ENCODE data around the gene EPS15.
"Not testable (repeated sequence)": the region's sequence is repeated elsewhere in the genome, so short reads cannot be mapped to it uniquely, and the experiment has no call there.

Gene EPS15

DNA sequence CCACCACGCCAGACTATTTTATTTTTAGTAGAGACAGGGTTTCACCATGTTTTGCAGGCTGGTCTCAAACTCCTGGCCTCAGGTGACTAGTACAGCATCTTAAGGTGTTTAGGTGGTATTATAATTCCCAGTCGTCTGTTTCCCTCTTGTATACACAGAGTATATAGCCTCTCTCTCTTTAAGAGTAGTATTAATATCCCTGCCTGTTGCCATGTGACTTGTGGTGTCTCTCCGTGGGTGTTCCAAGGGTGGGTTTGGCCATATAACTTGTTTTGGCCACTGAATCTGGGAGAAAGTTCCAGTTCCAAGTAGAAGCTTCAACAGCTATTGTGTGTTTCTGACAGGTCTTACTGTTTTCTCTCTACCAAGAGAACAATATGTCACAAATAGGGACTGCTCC, 29.6 kb downstream of the EPS15 start:
- Histone ChIP-seq H3K4me1 (ENCODE audit: control insufficient read depth in 1 of 2, insufficient read depth in 2 of 2, low read length in 2 of 2) (peaks cover 12 to 37% of the 10 kb centered on the region in 2 donors), H3K27me3 (ENCODE audit: low read depth, low read length) (no peaks in the 10 kb centered on the region), H3K27ac (ENCODE audit: low read length) (no peak overlapping the region)

DNA sequence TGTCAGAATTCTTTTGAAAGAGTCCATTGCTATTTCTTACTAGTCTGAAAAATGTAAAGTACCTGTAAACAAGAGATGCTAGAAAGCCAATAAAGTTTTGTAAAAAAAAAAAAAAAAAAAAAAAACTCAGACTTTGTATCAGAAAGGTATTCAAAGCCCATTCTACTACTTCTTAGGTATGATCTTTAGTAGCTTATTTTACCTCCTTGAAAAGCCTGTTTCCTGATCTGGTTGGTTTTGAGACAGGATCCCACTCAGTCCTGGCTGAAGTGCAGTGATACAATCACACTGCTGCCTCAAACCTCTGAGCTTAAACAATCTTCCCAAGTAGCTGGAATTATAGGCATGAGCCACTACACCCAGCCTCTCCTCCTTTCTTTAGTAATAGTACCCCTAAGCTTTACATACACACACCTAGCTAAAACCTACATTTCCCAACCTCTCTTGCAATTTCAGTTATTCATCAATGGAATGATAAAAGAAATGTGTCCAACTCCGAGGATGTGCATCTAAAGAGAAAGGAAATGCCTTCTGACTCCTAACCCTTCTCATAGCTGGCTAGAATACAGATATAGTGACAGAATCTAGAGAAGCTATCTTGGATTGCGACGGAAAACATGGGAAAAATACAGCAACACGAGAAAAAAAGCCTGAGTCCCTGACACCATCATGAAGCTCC, 30.6 kb downstream of the EPS15 start:
- H3K9me3 ChIP-seq (ENCODE audit: control insufficient read depth in 1 of 2, low read length in 2 of 2) = no peaks in the 10 kb centered on the region
- H3K27me3 ChIP-seq (ENCODE audit: low read depth, low read length) = no peaks in the 10 kb centered on the region
- H3K36me3 ChIP-seq (ENCODE audit: control insufficient read depth in 1 of 2, insufficient read depth in 2 of 2, low read length in 2 of 2) = no peaks in the 10 kb centered on the region
- no peak overlapping the region for H3K4me3 ChIP-seq (ENCODE audit: low read depth in 1 of 2, low read length in 2 of 2)
- H3K4me1 ChIP-seq (ENCODE audit: control insufficient read depth in 1 of 2, insufficient read depth in 2 of 2, low read length in 2 of 2) = peaks cover 6 to 31% of the 10 kb centered on the region in 2 donors
- peak overlapping the region; percentile 2 for H3K27ac ChIP-seq (ENCODE audit: low read length)

More for the DNA sequence above, 29.6 kb downstream of the EPS15 start:
- H3K36me3 ChIP-seq (ENCODE audit: control insufficient read depth in 1 of 2, insufficient read depth in 2 of 2, low read length in 2 of 2) = no peaks in the 10 kb centered on the region
- H3K9me3 ChIP-seq (ENCODE audit: control insufficient read depth in 1 of 2, low read length in 2 of 2) = no peaks in the 10 kb centered on the region
- H3K4me3 ChIP-seq (ENCODE audit: low read depth in 1 of 2, low read length in 2 of 2) = no peak overlapping the region

DNA sequence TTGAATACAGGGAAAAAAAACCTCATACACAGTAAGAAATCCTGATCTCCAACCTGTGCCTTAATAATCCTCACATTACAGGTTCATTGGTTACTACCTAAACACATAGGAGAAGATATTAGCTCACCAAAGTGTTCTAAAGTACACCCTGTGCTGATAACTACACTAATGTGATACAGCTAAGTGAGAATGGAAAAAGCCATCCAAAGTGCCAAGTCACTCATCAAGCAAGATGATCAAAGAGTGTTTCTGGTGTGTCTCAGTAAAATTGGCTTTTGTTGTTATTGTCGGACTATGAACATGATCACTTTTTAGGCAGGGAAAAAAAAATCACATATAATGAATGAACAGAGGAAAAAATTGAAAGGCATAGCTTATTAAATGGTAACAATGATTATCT, 31.4 kb downstream of the EPS15 start:
- Histone ChIP-seq H3K4me3 (ENCODE audit: low read depth in 1 of 2, low read length in 2 of 2) (no peak overlapping the region), H3K4me1 (ENCODE audit: control insufficient read depth in 1 of 2, insufficient read depth in 2 of 2, low read length in 2 of 2) (peaks cover 6 to 31% of the 10 kb centered on the region in 2 donors), H3K27ac (ENCODE audit: low read length) (no peak overlapping the region)

DNA sequence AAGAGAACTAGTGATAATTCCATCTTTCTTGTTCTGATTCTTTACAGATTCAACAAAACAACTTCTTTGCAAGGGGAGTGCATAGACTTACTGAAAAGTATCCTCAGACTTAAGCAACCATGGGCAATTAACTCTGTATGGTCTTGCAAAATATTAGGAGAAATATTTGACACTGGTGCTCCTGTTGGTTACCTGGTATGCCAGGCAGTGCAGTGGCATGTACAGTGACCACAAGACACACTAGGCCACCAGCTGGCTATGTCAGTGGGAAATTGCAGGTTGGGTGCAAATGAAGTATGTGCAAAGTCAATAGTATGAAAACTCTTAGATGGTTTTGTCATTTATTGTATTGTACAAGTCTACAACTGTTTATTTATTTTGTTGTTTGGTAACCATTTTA, 34.5 kb downstream of the EPS15 start:
- H3K4me3 ChIP-seq (ENCODE audit: low read depth in 1 of 2, low read length in 2 of 2) = no peak overlapping the region
- no peak overlapping the region for H3K27ac ChIP-seq (ENCODE audit: low read length)
- no peaks in the 10 kb centered on the region for H3K9me3 ChIP-seq (ENCODE audit: control insufficient read depth in 1 of 2, low read length in 2 of 2)
- no peaks in the 10 kb centered on the region for H3K27me3 ChIP-seq (ENCODE audit: low read depth, low read length)
- H3K36me3 ChIP-seq (ENCODE audit: control insufficient read depth in 1 of 2, insufficient read depth in 2 of 2, low read length in 2 of 2) = no peaks in the 10 kb centered on the region
- peaks cover 0 to 18% of the 10 kb centered on the region in 2 donors for H3K4me1 ChIP-seq (ENCODE audit: control insufficient read depth in 1 of 2, insufficient read depth in 2 of 2, low read length in 2 of 2)

More for the DNA sequence above, 31.4 kb downstream of the EPS15 start:
- Histone ChIP-seq H3K36me3 (ENCODE audit: control insufficient read depth in 1 of 2, insufficient read depth in 2 of 2, low read length in 2 of 2) (no peaks in the 10 kb centered on the region), H3K9me3 (ENCODE audit: control insufficient read depth in 1 of 2, low read length in 2 of 2) (no peaks in the 10 kb centered on the region), H3K27me3 (ENCODE audit: low read depth, low read length) (no peaks in the 10 kb centered on the region)

DNA sequence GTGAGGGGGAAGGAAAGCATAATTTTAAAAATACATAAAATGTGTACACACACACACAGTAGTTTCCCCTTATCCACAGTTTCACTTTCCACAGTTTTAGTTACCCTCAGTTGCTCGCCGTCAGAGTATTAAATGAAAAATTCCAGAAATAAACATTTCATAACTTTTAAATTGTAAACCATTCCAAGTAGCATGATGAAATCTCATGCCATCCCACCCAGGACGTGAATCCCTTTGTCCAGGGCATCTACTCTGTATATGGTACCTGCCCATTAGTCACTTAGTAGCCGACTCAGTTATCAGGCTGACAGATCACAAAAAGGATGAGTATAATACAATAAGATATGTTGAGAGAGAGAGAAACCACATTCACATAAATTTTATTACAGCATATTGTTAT, 36.2 kb downstream of the EPS15 start:
- H3K4me1 ChIP-seq (ENCODE audit: control insufficient read depth in 1 of 2, insufficient read depth in 2 of 2, low read length in 2 of 2) = peaks cover 0 to 5% of the 10 kb centered on the region in 2 donors
- H3K27ac ChIP-seq (ENCODE audit: low read length) = no peak overlapping the region
- H3K4me3 ChIP-seq (ENCODE audit: low read depth in 1 of 2, low read length in 2 of 2) = no peak overlapping the region

DNA sequence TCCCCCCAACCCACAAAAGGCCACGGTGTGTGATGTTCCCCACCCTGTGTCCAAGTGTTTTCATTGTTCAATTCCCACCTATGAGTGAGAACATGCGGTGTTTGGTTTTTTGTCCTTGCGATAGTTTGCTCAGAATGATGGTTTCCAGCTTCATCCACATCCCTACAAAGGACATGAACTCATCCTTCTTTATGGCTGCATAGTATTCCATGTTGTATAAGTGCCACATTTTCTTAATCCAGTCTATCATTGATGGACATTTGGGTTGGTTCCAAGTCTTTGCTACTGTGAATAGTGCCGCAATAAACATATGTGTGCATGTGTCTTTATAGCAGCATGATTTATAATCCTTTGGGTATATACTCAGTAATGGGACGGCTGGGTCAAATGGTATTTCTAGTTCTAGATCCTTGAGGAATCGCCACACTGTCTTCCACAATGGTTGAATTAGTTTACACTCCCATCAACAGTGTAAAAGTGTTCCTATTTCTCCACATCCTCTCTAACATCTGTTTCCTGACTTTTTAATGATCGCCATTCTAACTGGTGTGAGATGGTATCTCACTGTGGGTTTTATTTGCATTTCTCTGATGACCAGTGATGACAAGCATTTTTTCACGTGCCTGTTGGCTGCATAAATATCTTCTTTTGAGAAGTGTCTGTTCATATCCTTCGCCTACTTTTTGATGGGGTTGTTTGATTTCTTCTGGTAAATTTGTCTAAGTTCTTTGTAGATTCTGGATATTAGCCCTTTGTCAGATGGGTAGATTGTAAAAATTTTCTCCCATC, 44.0 kb downstream of the EPS15 start:
- H3K27ac ChIP-seq (ENCODE audit: low read length); H3K36me3 ChIP-seq (ENCODE audit: control insufficient read depth in 1 of 2, insufficient read depth in 2 of 2, low read length in 2 of 2); H3K4me3 ChIP-seq (ENCODE audit: low read depth in 1 of 2, low read length in 2 of 2); H3K27me3 ChIP-seq (ENCODE audit: low read depth, low read length); H3K9me3 ChIP-seq (ENCODE audit: control insufficient read depth in 1 of 2, low read length in 2 of 2): not testable (repeated sequence)
- H3K4me1 ChIP-seq (ENCODE audit: control insufficient read depth in 1 of 2, insufficient read depth in 2 of 2, low read length in 2 of 2) = peaks cover 4 to 20% of the 10 kb centered on the region in 2 donors

More for the DNA sequence above, 36.2 kb downstream of the EPS15 start:
- H3K36me3 ChIP-seq (ENCODE audit: control insufficient read depth in 1 of 2, insufficient read depth in 2 of 2, low read length in 2 of 2) = no peaks in the 10 kb centered on the region
- H3K9me3 ChIP-seq (ENCODE audit: control insufficient read depth in 1 of 2, low read length in 2 of 2) = no peaks in the 10 kb centered on the region
- H3K27me3 ChIP-seq (ENCODE audit: low read depth, low read length) = no peaks in the 10 kb centered on the region

DNA sequence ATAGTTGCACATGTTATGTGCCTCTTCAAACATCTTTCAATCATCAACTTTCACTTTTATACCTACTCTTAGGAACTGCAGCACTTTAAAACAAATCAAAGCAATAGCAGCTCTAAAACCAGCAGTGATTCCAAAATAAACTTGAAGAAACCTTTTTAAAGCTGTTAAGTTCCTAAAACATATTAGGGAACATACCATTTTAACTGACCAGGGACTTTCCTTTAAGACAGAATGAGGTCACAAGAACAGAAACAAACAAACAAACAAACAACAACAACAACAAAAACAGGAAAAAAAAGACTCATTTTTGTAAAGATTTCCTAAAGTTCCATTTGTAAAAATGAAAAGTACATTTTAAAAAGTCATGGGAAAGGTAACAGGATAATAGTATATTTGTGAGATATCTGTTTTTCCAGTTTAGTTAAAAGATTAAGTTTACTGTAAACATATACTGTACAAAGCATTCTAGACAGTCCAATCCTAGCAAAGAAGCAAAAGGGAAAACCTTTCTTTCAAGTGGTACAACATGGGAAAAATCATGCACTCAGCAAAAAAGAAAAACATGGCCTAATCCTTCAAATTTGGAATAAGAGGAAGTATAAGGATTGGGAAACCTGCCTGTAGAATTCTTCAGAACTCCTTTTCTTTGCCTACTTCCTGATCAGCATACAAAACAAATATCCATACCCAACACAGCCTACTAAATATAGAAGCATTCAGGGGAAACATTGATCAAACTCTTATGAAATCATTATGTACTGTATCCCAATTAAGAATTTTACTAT, 45.5 kb downstream of the EPS15 start:
- Histone ChIP-seq H3K27ac (ENCODE audit: low read length) (no peak overlapping the region), H3K36me3 (ENCODE audit: control insufficient read depth in 1 of 2, insufficient read depth in 2 of 2, low read length in 2 of 2) (no peaks in the 10 kb centered on the region), H3K4me3 (ENCODE audit: low read depth in 1 of 2, low read length in 2 of 2) (no peak overlapping the region), H3K27me3 (ENCODE audit: low read depth, low read length) (no peaks in the 10 kb centered on the region), H3K4me1 (ENCODE audit: control insufficient read depth in 1 of 2, insufficient read depth in 2 of 2, low read length in 2 of 2) (peaks cover 4 to 20% of the 10 kb centered on the region in 2 donors), H3K9me3 (ENCODE audit: control insufficient read depth in 1 of 2, low read length in 2 of 2) (no peaks in the 10 kb centered on the region)

DNA sequence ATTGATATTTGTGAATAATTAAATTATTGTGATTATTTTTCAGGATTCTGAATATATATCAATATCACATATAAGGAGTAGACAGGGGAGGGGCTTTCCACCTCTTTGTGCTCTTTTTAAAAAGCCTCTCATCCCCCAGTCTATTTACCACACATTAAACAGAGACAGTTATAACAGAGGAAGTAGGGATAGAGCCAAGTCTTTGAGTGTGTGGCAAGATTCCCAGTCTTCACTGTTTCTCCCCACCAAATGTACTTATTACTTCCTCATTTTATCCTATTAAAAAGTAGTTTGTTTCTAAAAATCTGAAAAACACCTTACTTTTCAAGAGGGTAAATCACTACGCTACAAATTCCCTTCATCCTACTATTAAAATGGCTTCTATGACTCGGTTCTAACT, 46.7 kb downstream of the EPS15 start:
- H3K36me3 ChIP-seq (ENCODE audit: control insufficient read depth in 1 of 2, insufficient read depth in 2 of 2, low read length in 2 of 2) = no peaks in the 10 kb centered on the region
- no peaks in the 10 kb centered on the region for H3K9me3 ChIP-seq (ENCODE audit: control insufficient read depth in 1 of 2, low read length in 2 of 2)
- H3K27ac ChIP-seq (ENCODE audit: low read length) = no peak overlapping the region
- H3K27me3 ChIP-seq (ENCODE audit: low read depth, low read length) = no peaks in the 10 kb centered on the region
- H3K4me3 ChIP-seq (ENCODE audit: low read depth in 1 of 2, low read length in 2 of 2) = no peak overlapping the region
- H3K4me1 ChIP-seq (ENCODE audit: control insufficient read depth in 1 of 2, insufficient read depth in 2 of 2, low read length in 2 of 2) = peaks cover 4 to 20% of the 10 kb centered on the region in 2 donors

DNA sequence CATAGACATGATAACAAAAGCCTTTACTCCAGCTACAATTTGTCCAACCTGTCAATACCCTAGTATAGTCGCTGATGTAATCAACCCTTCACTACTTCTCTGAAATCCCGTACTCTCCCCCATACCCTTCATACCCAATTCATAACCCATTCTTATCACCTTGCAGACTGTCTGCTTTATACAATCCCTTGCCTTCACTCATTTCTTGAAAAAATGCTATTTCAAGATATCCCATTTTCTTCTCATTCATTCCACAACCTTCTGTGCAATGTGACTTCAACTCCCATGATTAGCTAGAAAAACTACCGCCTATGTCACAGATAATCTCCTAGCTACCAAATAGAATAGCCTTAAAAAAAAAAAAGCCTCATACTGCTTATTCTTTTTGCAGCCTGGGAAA, 49.5 kb downstream of the EPS15 start:
- H3K9me3 ChIP-seq (ENCODE audit: control insufficient read depth in 1 of 2, low read length in 2 of 2) = no peaks in the 10 kb centered on the region
- H3K4me3 ChIP-seq (ENCODE audit: low read depth in 1 of 2, low read length in 2 of 2) = no peak overlapping the region
- no peaks in the 10 kb centered on the region for H3K36me3 ChIP-seq (ENCODE audit: control insufficient read depth in 1 of 2, insufficient read depth in 2 of 2, low read length in 2 of 2)
- H3K27ac ChIP-seq (ENCODE audit: low read length) = no peak overlapping the region
- no peaks in the 10 kb centered on the region for H3K27me3 ChIP-seq (ENCODE audit: low read depth, low read length)
- peaks cover 4 to 20% of the 10 kb centered on the region in 2 donors for H3K4me1 ChIP-seq (ENCODE audit: control insufficient read depth in 1 of 2, insufficient read depth in 2 of 2, low read length in 2 of 2)

DNA sequence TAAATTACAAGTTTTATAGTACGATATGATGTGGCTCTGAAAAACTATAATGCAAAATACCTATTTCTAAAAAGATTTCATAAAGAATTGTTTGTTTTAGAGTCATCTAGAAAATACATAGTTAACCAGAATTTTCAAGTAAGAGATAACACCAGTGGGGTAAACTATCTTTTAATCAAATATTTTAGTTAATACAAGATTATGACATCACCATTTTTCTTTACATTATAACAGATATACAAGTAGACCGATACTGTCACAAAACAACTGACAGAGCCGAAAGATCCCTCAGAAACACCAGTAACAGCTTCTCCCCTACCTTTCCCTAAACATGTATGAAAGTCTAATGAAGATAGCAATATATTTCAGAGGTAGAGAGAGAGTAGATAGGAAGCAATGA, 54.2 kb downstream of the EPS15 start:
- H3K36me3 ChIP-seq (ENCODE audit: control insufficient read depth in 1 of 2, insufficient read depth in 2 of 2, low read length in 2 of 2) = peaks cover 5 to 7% of the 10 kb centered on the region in 2 donors
- no peaks in the 10 kb centered on the region for H3K9me3 ChIP-seq (ENCODE audit: control insufficient read depth in 1 of 2, low read length in 2 of 2)
- no peaks in the 10 kb centered on the region for H3K4me1 ChIP-seq (ENCODE audit: control insufficient read depth in 1 of 2, insufficient read depth in 2 of 2, low read length in 2 of 2)
- no peak overlapping the region for H3K4me3 ChIP-seq (ENCODE audit: low read depth in 1 of 2, low read length in 2 of 2)
- H3K27me3 ChIP-seq (ENCODE audit: low read depth, low read length) = no peaks in the 10 kb centered on the region
- no peak overlapping the region for H3K27ac ChIP-seq (ENCODE audit: low read length)

DNA sequence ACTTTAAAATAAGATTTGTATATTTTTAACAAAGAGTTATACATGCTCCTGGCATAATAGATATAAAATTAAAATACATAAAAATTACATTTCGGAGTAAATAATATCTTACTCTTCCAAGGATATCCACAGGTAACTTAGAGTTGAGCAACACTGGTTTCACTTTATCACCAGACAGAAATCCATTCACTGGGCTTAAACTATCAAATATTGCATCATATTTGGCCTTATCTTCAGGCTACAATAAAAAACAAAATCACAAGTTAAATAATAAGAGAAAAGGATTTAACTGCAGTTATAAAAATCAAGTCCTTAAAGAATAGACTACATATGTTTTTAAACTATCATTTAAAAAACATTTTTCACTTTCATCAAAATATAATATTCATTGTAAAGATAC, 55.5 kb downstream of the EPS15 start:
- Histone ChIP-seq H3K36me3 (ENCODE audit: control insufficient read depth in 1 of 2, insufficient read depth in 2 of 2, low read length in 2 of 2) (peaks cover 9 to 13% of the 10 kb centered on the region in 2 donors), H3K9me3 (ENCODE audit: control insufficient read depth in 1 of 2, low read length in 2 of 2) (no peaks in the 10 kb centered on the region), H3K4me3 (ENCODE audit: low read depth in 1 of 2, low read length in 2 of 2) (no peak overlapping the region)

More for the DNA sequence above, 55.5 kb downstream of the EPS15 start:
- Histone ChIP-seq H3K27me3 (ENCODE audit: low read depth, low read length) (no peaks in the 10 kb centered on the region), H3K4me1 (ENCODE audit: control insufficient read depth in 1 of 2, insufficient read depth in 2 of 2, low read length in 2 of 2) (no peaks in the 10 kb centered on the region), H3K27ac (ENCODE audit: low read length) (no peak overlapping the region)

Data from muscle layer of duodenum (tissue), 2 donors.